SK-N-SH (cell line): ENCODE measurements around the gene KCNJ18.
"Not testable (repeated sequence)": the region's sequence is repeated elsewhere in the genome, so short reads cannot be mapped to it uniquely, and the experiment has no call there.

Source experiments
- CHD2 ChIP-seq: fragments of 150-350 bp; IDR thresholded peaks from 2 replicates; pipeline ENCODE4 v1.6.1; 2018; ENCODE audit warnings: low read length; ENCODE audit not compliant: partially characterized antibody
- MXI1 ChIP-seq: IDR thresholded peaks from 2 replicates; pipeline ENCODE4 v1.6.1; 2012; ENCODE audit warnings: mild to moderate bottlenecking, low read depth, low read length, improper control_type of control experiment

GRCh38 chr17:21703891-21704872 lies 11.9 kb downstream of the KCNJ18 start:
- TF ChIP-seq CHD2, MXI1: not testable (repeated sequence)
